GM12878 (cell line): ENCODE measurements around the gene FOSL1. TPM values are rescaled to one million over a fixed set of nuclear protein-coding genes. Genes with fewer than 3 reads are reported as not detected.
A peak's percentile ranks its signal among the peaks of the same experiment; 100 is the strongest.

Source experiments
- ATF7 ChIP-seq: fragments of 450-650 bp; IDR thresholded peaks from 2 replicates; pipeline ENCODE4 v1.6.1; 2016; ENCODE audit warnings: low read depth, mild to moderate bottlenecking
- CHD2 ChIP-seq: IDR thresholded peaks from 2 replicates; pipeline ENCODE4 v1.6.1; 2011; ENCODE audit warnings: low read depth, low read length, improper control_type of control experiment, borderline replicate concordance
- ESRRA ChIP-seq: IDR thresholded peaks from 2 replicates; pipeline ENCODE4 v1.6.1; 2012; ENCODE audit warnings: mild to moderate bottlenecking, low read length, improper control_type of control experiment
- ETV6 ChIP-seq, 2 experiments: fragments of 450-650 bp in 1 of 2; IDR thresholded peaks in 1 of 2; conservative IDR thresholded peaks in 1 of 2; 2 replicates each; pipeline ENCODE4 v1.6.1; 2014; ENCODE audit warnings: antibody characterized with exemption in 1 of 2, borderline replicate concordance in 1 of 2, low read depth in 1 of 2, mild to moderate bottlenecking in 1 of 2, moderate library complexity in 1 of 2
- EZH2 ChIP-seq: IDR thresholded peaks from 2 replicates; pipeline ENCODE4 v1.6.1; 2012; ENCODE audit warnings: low read depth, mild to moderate bottlenecking, control low read depth, inconsistent platforms, low read length, borderline replicate concordance; ENCODE audit not compliant: control insufficient read depth
- FOXK2 ChIP-seq: fragments of 450-650 bp; IDR thresholded peaks from 2 replicates; pipeline ENCODE4 v1.6.1; 2017; ENCODE audit warnings: mild to moderate bottlenecking, moderate library complexity
- FOXM1 ChIP-seq: IDR thresholded peaks from 2 replicates; pipeline ENCODE4 v1.6.1; 2012; ENCODE audit warnings: low read depth, mild to moderate bottlenecking, inconsistent platforms, low read length, moderate library complexity
- LARP7 ChIP-seq: fragments of 450-650 bp; IDR thresholded peaks from 2 replicates; pipeline ENCODE4 v1.6.1; 2017; ENCODE audit warnings: mild to moderate bottlenecking
- MXI1 ChIP-seq: fragments of 150-350 bp; IDR thresholded peaks from 2 replicates; pipeline ENCODE4 v1.6.1; 2011; ENCODE audit warnings: low read depth, mild to moderate bottlenecking, inconsistent platforms, low read length, improper control_type of control experiment
- POU2F2 ChIP-seq: IDR thresholded peaks from 3 replicates; pipeline ENCODE4 v1.6.1; 2011; ENCODE audit warnings: low read depth, mild to moderate bottlenecking, low read length, borderline replicate concordance
- TCF12 ChIP-seq: IDR thresholded peaks from 2 replicates; pipeline ENCODE4 v1.6.1; 2011; ENCODE audit warnings: low read depth, mild to moderate bottlenecking, low read length
- WRNIP1 ChIP-seq: IDR thresholded peaks from 2 replicates; pipeline ENCODE4 v1.6.1; 2011; ENCODE audit warnings: low read depth, low read length, improper control_type of control experiment, borderline replicate concordance
- ZNF384 ChIP-seq: IDR thresholded peaks from 2 replicates; pipeline ENCODE4 v1.6.1; 2012; ENCODE audit warnings: low read depth, mild to moderate bottlenecking, low read length, improper control_type of control experiment, borderline replicate concordance
- polyA plus RNA-seq, 11 experiments: library from polyadenylated mRNA; depleted of rRNA in 4 of 11; unstranded in 6 of 11; stranded (reverse) in 5 of 11; fragments of >200 nt; fragmentation: Nextera tagmentation in 4 of 11; fragmentation: Illumina TruSeq in 1 of 11; extraction: Ambion mirVana in 4 of 11; extraction: Trizol in 1 of 11; gene quantifications; 1 replicate in 1 of 11; 2 replicates in 10 of 11; pipeline versions ENCODE4 v1.2.1 to v1.2.3, GENCODE V29; 2011 to 2016; ENCODE audit warnings: inconsistent platforms in 2 of 11, missing spikeins in 2 of 11, low read depth in 1 of 11
- total RNA-seq, 4 experiments: library from RNA; depleted of rRNA in 3 of 4; stranded (reverse); fragments of >200 nt in 3 of 4; fragmentation: Illumina TruSeq in 1 of 4; extraction: Trizol in 1 of 4; gene quantifications; 2 replicates each; pipeline versions ENCODE4 v1.2.1 to v1.2.3, GENCODE V29; 2013 to 2021
- TF ChIP-seq, protein P1 (sequence below): IDR thresholded peaks from 2 replicates; pipeline ENCODE4 v1.6.1; 2012; ENCODE audit warnings: mild to moderate bottlenecking, low read depth, low read length
- TF ChIP-seq, protein P2 (sequence below): fragments of 450-650 bp; IDR thresholded peaks from 2 replicates; pipeline ENCODE4 v1.6.1; 2018; ENCODE audit warnings: mild to moderate bottlenecking, low read depth, moderate library complexity; ENCODE audit not compliant: partially characterized antibody
- TF ChIP-seq, protein P3 (sequence below): fragments of 450-650 bp; IDR thresholded peaks from 2 replicates; pipeline ENCODE4 v1.6.1; 2016; ENCODE audit warnings: mild to moderate bottlenecking
- TF ChIP-seq, protein P4 (sequence below): fragments of 450-650 bp; formaldehyde crosslinking; IDR thresholded peaks from 2 replicates; pipeline ENCODE4 v1.5.0; 2022; ENCODE audit warnings: mild to moderate bottlenecking, missing genetic modification characterization

FOSL1 gene
- total and polyA plus RNA-seq, 10 of the 15 experiments (the other 5 are each of a cell fraction or from before 2014, with no cell fraction given): 0.82 to 5.4 (median 2.1) TPM

DNA sequence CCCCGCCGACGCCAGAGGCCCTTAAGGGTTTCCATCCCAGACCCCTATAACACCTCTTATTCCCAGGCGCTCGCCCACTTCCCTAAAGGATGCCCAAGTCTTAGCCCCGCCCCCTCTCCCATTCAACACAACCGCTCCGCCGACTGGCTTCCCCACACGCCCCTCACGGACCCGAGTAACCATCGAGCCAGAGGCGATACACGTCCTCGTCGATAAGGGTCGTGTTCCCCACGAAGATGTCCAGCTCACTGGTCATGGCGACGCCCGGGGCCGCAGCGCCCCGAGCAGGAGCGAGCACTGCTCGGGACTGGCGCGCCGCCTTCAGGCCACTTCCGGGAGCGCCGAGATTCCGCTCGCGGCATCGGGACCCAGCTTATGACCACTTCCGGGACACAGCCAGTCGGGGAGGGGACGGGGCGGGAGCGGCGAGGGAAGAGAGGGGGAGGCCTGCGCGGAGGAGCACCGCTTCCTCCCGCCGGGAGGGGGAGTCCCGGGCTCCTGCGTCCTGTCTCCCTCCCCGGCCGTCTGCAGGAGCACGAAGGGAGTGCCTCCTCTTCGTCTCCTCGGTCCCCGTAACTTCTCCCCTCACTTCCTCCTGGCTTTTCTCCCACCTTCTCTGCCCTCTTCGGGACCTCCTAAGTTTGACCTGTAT lies 11.9 kb downstream of the FOSL1 start, which contains the start of gene FIBP (continued):
- TF ChIP-seq, protein P1, sequence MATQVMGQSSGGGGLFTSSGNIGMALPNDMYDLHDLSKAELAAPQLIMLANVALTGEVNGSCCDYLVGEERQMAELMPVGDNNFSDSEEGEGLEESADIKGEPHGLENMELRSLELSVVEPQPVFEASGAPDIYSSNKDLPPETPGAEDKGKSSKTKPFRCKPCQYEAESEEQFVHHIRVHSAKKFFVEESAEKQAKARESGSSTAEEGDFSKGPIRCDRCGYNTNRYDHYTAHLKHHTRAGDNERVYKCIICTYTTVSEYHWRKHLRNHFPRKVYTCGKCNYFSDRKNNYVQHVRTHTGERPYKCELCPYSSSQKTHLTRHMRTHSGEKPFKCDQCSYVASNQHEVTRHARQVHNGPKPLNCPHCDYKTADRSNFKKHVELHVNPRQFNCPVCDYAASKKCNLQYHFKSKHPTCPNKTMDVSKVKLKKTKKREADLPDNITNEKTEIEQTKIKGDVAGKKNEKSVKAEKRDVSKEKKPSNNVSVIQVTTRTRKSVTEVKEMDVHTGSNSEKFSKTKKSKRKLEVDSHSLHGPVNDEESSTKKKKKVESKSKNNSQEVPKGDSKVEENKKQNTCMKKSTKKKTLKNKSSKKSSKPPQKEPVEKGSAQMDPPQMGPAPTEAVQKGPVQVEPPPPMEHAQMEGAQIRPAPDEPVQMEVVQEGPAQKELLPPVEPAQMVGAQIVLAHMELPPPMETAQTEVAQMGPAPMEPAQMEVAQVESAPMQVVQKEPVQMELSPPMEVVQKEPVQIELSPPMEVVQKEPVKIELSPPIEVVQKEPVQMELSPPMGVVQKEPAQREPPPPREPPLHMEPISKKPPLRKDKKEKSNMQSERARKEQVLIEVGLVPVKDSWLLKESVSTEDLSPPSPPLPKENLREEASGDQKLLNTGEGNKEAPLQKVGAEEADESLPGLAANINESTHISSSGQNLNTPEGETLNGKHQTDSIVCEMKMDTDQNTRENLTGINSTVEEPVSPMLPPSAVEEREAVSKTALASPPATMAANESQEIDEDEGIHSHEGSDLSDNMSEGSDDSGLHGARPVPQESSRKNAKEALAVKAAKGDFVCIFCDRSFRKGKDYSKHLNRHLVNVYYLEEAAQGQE: 0 out of 2 replicates have a peak, but pooled peaks have one; percentile 29
- peak in 1 of 2 experiments; percentile 29; a peak in 2 of 4 replicates for TF ChIP-seq ETV6 (conservative IDR thresholded peaks at IDR 0.05 in 1 of 2, IDR thresholded peaks at IDR 0.05 in 1 of 2; ENCODE audit: borderline replicate concordance in 1 of 2, low read depth in 1 of 2)
- no peak for TF ChIP-seq ESRRA
- no peak for TF ChIP-seq MXI1
- TF ChIP-seq, protein P2, sequence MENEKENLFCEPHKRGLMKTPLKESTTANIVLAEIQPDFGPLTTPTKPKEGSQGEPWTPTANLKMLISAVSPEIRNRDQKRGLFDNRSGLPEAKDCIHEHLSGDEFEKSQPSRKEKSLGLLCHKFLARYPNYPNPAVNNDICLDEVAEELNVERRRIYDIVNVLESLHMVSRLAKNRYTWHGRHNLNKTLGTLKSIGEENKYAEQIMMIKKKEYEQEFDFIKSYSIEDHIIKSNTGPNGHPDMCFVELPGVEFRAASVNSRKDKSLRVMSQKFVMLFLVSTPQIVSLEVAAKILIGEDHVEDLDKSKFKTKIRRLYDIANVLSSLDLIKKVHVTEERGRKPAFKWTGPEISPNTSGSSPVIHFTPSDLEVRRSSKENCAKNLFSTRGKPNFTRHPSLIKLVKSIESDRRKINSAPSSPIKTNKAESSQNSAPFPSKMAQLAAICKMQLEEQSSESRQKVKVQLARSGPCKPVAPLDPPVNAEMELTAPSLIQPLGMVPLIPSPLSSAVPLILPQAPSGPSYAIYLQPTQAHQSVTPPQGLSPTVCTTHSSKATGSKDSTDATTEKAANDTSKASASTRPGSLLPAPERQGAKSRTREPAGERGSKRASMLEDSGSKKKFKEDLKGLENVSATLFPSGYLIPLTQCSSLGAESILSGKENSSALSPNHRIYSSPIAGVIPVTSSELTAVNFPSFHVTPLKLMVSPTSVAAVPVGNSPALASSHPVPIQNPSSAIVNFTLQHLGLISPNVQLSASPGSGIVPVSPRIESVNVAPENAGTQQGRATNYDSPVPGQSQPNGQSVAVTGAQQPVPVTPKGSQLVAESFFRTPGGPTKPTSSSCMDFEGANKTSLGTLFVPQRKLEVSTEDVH: peak; percentile 27
- TF ChIP-seq EZH2: no peak
- TF ChIP-seq CHD2: peak; percentile 46; the same call in 1 of the 2 replicates
- TF ChIP-seq ZNF384: no peak
- TF ChIP-seq, protein P3, sequence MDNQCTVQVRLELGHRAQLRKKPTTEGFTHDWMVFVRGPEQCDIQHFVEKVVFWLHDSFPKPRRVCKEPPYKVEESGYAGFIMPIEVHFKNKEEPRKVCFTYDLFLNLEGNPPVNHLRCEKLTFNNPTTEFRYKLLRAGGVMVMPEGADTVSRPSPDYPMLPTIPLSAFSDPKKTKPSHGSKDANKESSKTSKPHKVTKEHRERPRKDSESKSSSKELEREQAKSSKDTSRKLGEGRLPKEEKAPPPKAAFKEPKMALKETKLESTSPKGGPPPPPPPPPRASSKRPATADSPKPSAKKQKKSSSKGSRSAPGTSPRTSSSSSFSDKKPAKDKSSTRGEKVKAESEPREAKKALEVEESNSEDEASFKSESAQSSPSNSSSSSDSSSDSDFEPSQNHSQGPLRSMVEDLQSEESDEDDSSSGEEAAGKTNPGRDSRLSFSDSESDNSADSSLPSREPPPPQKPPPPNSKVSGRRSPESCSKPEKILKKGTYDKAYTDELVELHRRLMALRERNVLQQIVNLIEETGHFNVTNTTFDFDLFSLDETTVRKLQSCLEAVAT: peak; percentile 77
- TF ChIP-seq FOXM1: no peak
- TF ChIP-seq TCF12: peak; percentile 62; the same call in 1 of the 2 replicates
- TF ChIP-seq FOXK2: no peak; the same call in 1 of the 2 replicates
- TF ChIP-seq, protein P4, sequence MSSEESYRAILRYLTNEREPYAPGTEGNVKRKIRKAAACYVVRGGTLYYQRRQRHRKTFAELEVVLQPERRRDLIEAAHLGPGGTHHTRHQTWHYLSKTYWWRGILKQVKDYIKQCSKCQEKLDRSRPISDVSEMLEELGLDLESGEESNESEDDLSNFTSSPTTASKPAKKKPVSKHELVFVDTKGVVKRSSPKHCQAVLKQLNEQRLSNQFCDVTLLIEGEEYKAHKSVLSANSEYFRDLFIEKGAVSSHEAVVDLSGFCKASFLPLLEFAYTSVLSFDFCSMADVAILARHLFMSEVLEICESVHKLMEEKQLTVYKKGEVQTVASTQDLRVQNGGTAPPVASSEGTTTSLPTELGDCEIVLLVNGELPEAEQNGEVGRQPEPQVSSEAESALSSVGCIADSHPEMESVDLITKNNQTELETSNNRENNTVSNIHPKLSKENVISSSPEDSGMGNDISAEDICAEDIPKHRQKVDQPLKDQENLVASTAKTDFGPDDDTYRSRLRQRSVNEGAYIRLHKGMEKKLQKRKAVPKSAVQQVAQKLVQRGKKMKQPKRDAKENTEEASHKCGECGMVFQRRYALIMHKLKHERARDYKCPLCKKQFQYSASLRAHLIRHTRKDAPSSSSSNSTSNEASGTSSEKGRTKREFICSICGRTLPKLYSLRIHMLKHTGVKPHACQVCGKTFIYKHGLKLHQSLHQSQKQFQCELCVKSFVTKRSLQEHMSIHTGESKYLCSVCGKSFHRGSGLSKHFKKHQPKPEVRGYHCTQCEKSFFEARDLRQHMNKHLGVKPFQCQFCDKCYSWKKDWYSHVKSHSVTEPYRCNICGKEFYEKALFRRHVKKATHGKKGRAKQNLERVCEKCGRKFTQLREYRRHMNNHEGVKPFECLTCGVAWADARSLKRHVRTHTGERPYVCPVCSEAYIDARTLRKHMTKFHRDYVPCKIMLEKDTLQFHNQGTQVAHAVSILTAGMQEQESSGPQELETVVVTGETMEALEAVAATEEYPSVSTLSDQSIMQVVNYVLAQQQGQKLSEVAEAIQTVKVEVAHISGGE (CRISPR knock-in tag): peak; percentile 57
- TF ChIP-seq ATF7: peak; percentile 32; the same call in 1 of the 2 replicates
- 0 out of 2 replicates have a peak, but pooled peaks have one; percentile 54 for TF ChIP-seq LARP7
- TF ChIP-seq WRNIP1: no peak
- peak; percentile 54; the same call in 1 of the 3 replicates for TF ChIP-seq POU2F2
